ENCODE measurements around the gene DGKE.

DNA sequence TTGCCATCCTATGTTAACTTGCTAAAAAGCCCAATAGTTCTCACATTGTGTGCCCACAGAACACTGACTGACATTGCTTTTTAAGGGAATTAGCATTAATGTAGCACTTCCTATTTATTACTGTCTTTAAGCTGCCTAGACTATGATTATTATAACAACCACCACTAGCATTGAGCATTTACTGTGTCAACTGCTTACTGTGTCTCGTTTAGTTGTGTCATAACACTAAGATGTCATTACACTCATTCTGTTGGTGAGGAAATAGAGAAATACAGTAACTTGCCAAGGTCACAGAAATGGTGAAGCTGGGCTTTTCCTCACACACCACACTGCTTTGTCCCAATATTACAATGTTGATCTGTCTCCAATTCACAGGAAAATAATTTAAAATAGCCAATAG is 49.7 kb downstream of the DGKE start:
- no peak for TF ChIP-seq POLR2A (IDR thresholded peaks at IDR 0.05; ENCODE audit: low read depth, low read length)
- no peak for TF ChIP-seq PAX5 (IDR thresholded peaks at IDR 0.05; ENCODE audit: insufficient read depth, low read length, severe bottlenecking)
- no peak for TF ChIP-seq SPI1 (IDR thresholded peaks at IDR 0.05; ENCODE audit: low read depth, low read length)
- no peak for TF ChIP-seq POLR2AphosphoS5 (IDR thresholded peaks at IDR 0.05; ENCODE audit: low read depth, low read length)
